ENCODE measurements around the gene KRTAP7-1. TPM values are rescaled to one million over a fixed set of nuclear protein-coding genes. Genes with fewer than 3 reads are reported as not detected.

KRTAP7-1 gene
- total RNA-seq, 1 donor from 2014 or later = not detected

DNA sequence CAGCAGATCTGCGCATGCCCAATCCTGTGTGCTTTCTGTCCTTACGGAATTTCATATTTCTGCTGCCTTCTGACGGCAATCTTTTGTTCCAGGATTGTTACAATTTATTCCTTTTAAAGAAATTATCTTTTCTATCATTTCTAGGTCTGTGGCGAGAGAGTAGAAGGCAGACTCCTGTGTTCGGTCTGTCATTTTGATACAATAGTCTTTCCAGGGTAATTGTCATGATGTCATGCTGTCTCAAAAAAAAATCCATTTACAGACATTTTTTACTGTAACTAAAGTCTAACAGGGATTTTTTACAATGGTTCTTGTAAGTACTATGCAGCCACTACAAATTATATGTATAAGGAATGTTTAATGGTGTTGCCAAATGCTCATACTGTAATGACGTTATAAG, 9.0 kb upstream of the KRTAP7-1 start:
- intact Hi-C loops (cut with DNase I) = no loop called here
- ATAC-seq = no peak
- Histone ChIP-seq H3K36me3 (no peaks in the 10 kb centered on the region), H3K4me3 (no peak overlapping the region), H3K27ac (no peak overlapping the region), H3K4me1 (no peaks in the 10 kb centered on the region), H3K9me3 (no peaks in the 10 kb centered on the region), H3K27me3 (no peaks in the 10 kb centered on the region)
- no peak for TF ChIP-seq CTCF (IDR thresholded peaks at IDR 0.05)
- no peak for DNase-seq

DNA sequence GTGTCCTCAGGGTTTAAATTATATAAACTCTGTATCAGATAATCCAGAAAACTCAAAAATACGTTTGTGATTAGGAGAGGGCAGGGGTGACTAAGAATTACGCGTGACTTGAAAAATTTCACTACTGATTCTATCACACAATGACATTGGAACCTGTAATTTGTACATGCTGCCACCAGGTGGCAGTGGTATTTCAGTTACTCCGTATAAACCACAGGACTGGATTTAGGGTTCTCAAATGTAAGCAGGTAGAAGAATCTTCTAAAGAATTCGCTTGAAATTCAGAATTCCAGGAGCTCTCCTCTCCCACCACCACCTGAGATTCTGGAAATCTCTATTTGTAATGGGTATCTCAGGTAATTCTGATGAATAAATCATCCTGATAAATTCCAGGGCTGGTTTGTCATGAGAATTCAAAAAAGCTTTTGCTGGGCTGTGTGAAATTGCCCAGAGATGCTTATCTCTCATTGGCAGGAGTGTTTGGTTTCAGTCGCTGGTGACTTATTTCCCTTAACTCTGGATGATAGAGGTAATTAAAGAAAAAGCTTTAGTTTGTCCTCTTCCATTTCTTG, 1.7 kb upstream of the KRTAP7-1 start:
- H3K4me3 ChIP-seq = no peak overlapping the region
- ATAC-seq (no peak), DNase-seq (no peak)
- no peaks in the 10 kb centered on the region for H3K9me3 ChIP-seq
- H3K36me3 ChIP-seq = no peaks in the 10 kb centered on the region
- no peak overlapping the region for H3K27ac ChIP-seq
- H3K27me3 ChIP-seq = no peaks in the 10 kb centered on the region
- intact Hi-C loops (cut with DNase I) = no loop called here
- H3K4me1 ChIP-seq = no peaks in the 10 kb centered on the region
- TF ChIP-seq CTCF (IDR thresholded peaks at IDR 0.05) = peak; percentile 51

DNA sequence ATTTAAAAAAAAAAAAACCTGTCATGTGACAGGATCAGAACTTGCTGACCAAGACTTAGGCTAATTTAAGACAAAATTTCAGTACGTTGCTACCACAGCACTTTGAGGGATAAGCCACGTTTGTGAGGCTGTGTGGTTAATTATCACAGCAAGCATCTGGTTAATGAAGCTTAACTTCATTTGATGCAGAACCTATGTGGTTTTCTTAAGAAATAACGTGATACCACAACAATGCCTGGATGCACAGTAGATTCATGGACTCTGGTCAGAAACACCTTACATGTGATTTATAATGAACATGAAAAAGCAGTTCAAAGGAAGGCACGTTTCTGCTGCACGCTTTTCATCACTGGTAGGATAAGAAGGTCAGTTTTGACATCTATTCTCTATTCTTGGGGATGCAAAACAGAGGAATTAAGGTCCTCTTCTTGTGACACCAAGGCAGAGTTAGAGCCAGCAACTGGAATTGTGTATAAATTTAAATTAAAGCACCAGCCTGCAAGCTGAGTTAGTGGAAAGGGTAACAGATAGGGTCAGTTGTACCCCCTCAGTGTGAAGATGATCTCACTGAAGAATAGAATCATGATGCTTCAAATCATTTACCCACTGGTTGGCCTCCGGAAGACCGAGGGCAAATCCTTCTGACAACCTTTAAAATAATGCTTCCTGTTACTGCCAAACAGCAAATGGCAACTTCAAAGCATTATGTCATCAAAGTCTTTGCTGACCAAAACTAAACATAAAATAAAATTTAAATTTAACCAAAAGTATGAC, 10.5 kb downstream of the KRTAP7-1 start:
- Histone ChIP-seq H3K9me3 (no peaks in the 10 kb centered on the region), H3K27ac (no peak overlapping the region), H3K4me3 (no peak overlapping the region), H3K36me3 (no peaks in the 10 kb centered on the region), H3K4me1 (no peaks in the 10 kb centered on the region), H3K27me3 (no peaks in the 10 kb centered on the region)
- intact Hi-C loops (cut with DNase I) = no loop called here
- DNase-seq = no peak
- ATAC-seq = no peak
- no peak for TF ChIP-seq CTCF (IDR thresholded peaks at IDR 0.05)

- H3K4me1 ChIP-seq = no peaks in the 10 kb centered on the region
- H3K27me3 ChIP-seq = no peaks in the 10 kb centered on the region
- DNase-seq (no peak), ATAC-seq (no peak)
- H3K36me3 ChIP-seq = no peaks in the 10 kb centered on the region
- H3K9me3 ChIP-seq = no peaks in the 10 kb centered on the region
- H3K27ac ChIP-seq = no peak within 1 kb of the TSS
- intact Hi-C loops (cut with DNase I) = no loop called here
- TF ChIP-seq CTCF (IDR thresholded peaks at IDR 0.05) = no peak
- H3K4me3 ChIP-seq = no peak within 1 kb of the TSS
These were observed 16.4 kb downstream of the KRTAP7-1 start, which contains the start of gene KRTAP8-1 for GRCh38 chr21:30813174-30813573. TSS of gene KRTAP8-1 (minus strand) at chr21:30813274. CDS start at chr21:30813220, 54 bp downstream.

DNA sequence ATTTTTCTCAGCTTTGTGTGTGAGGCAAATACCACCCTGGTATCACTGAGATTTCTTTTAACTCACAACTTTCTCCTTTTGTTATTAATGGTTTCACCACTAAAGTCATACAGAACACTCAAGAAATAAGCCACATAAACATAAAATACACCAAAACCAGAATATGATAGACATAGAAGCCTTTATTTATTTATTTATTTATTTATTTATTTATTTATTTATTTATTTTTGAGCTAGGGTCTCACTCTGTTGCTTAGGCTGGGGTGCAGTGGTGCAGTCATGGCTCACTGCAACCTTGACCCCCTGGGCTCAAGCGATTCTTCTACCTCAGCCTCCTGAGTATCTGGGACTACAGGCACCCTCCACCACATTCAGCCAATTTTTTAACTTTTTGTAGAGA, 29.0 kb downstream of the KRTAP7-1 start:
- H3K27ac ChIP-seq = no peak overlapping the region
- no peak for TF ChIP-seq CTCF (IDR thresholded peaks at IDR 0.05)
- intact Hi-C loops (cut with DNase I) = no loop called here
- no peak for DNase-seq
- H3K9me3 ChIP-seq = no peaks in the 10 kb centered on the region
- no peak overlapping the region for H3K4me3 ChIP-seq
- no peaks in the 10 kb centered on the region for H3K4me1 ChIP-seq
- H3K36me3 ChIP-seq = no peaks in the 10 kb centered on the region
- no peaks in the 10 kb centered on the region for H3K27me3 ChIP-seq
- ATAC-seq = no peak

Data from upper lobe of right lung (tissue), 1 donor.